ENCODE results near the gene SASH1.

DNA sequence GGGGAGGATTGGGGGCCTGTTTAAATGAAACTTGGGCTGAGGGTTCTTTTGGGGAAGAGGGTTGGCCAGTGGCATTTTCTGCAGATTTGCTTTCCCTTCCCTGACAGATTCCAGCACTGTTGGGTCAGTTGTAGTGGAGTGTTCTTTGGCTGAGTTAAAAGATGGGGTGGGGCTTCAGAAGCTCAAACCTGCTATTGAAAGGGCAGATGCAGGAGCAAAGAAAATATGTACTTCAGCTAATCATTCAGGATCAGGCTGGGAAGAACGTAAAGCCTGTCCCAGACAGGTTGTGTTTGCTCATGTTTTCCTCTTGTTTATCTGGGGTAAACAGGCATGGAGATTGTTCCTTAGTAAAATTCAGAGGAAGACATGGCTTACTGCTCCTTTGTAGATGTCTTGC, 2.5 kb downstream of the SASH1 start:
- TF ChIP-seq EZH2phosphoT487 (IDR thresholded peaks at IDR 0.05; ENCODE audit: insufficient read depth, low read depth) (no peak), EZH2 (IDR thresholded peaks at IDR 0.05; ENCODE audit: insufficient read depth, poor library complexity, severe bottlenecking) (no peak)

Data from GM23248 (cell line).